ENCODE data around the gene ACMSD.

DNA sequence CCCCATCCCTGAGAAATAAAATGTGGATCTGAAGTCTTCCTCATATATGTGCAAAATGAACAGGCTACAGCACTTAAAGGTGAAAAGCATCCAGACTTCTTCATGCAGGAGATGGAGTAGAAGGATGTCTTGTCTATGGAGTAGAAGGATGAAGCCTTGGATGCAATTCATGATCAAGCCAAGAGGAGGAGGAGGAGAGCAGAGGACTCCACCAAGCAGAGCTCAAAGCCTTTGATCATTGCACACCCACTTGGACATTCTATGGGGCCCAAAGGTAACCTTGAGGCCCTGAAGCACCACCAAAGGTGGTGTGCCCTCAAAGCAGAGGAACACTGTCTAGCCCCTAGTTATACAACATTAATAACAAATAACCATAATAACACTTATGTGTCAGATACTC, 17.3 kb downstream of the ACMSD start:
- TF ChIP-seq, protein P1, sequence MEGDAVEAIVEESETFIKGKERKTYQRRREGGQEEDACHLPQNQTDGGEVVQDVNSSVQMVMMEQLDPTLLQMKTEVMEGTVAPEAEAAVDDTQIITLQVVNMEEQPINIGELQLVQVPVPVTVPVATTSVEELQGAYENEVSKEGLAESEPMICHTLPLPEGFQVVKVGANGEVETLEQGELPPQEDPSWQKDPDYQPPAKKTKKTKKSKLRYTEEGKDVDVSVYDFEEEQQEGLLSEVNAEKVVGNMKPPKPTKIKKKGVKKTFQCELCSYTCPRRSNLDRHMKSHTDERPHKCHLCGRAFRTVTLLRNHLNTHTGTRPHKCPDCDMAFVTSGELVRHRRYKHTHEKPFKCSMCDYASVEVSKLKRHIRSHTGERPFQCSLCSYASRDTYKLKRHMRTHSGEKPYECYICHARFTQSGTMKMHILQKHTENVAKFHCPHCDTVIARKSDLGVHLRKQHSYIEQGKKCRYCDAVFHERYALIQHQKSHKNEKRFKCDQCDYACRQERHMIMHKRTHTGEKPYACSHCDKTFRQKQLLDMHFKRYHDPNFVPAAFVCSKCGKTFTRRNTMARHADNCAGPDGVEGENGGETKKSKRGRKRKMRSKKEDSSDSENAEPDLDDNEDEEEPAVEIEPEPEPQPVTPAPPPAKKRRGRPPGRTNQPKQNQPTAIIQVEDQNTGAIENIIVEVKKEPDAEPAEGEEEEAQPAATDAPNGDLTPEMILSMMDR (IDR thresholded peaks at IDR 0.05), result no peak
- no peak for TF ChIP-seq POLR2A (IDR thresholded peaks at IDR 0.05)
